ENCODE measurements around the gene ALOX12B. TPM values are rescaled to one million over a fixed set of nuclear protein-coding genes. Genes with fewer than 3 reads are reported as not detected.

ALOX12B gene
- total RNA-seq (2022; extraction: Qiagen RNA extraction): 1.1 to 1.6 TPM (median 1.3 TPM) in 5 replicates

GRCh38 chr17:8087075-8087951, at the start of gene ALOX12B:
ALOX12B (minus strand) TSS chr17:8087716; CDS start chr17:8087442, 274 bp downstream.

GRCh38 chr17:8123695-8124349, 36.3 kb upstream of the ALOX12B start, which contains the start of gene HES7:
HES7 (minus strand) TSS chr17:8124106; CDS start chr17:8124084, 22 bp downstream.

GRCh38 chr17:8117980-8118768, 30.7 kb upstream of the ALOX12B start, which contains the start of gene ALOXE3:
ALOXE3 (minus strand) TSS chr17:8118514; CDS start chr17:8117990, 524 bp downstream.

GRCh38 chr17:8038954-8039610, 48.4 kb downstream of the ALOX12B start, which contains the start of gene ALOX15B:
ALOX15B (plus strand) TSS chr17:8039059; CDS start chr17:8039156, 97 bp downstream.

Other genes starting within 250 kb of the ALOX12B start
- gene TMEM88, start 232.7 kb downstream of the ALOX12B start, total RNA-seq (2022; extraction: Qiagen RNA extraction): 0.16 to 1.2 TPM (median 0.64 TPM) in 5 replicates
- gene NAA38, start 230.2 kb downstream of the ALOX12B start, total RNA-seq (2022; extraction: Qiagen RNA extraction): 189 to 229 TPM (median 204 TPM) in 5 replicates
- gene CYB5D1, start 229.7 kb downstream of the ALOX12B start, total RNA-seq (2022; extraction: Qiagen RNA extraction): 20.9 to 22.7 TPM (median 21.7 TPM) in 5 replicates
- gene CHD3, start 198.9 kb downstream of the ALOX12B start, total RNA-seq (2022; extraction: Qiagen RNA extraction): 56.7 to 75.9 TPM (median 72.6 TPM) in 5 replicates
- 1.3 to 2.4 TPM (median 1.5 TPM) in 5 replicates for gene RNF227, start 171.4 kb downstream of the ALOX12B start, total RNA-seq (2022; extraction: Qiagen RNA extraction)
- gene KCNAB3, start 157.9 kb downstream of the ALOX12B start, total RNA-seq (2022; extraction: Qiagen RNA extraction): 1.2 to 3.0 TPM (median 2.5 TPM) in 5 replicates
- 295 to 368 TPM (median 319 TPM) in 5 replicates for gene TRAPPC1, start 155.8 kb downstream of the ALOX12B start, total RNA-seq (2022; extraction: Qiagen RNA extraction)
- 32.5 to 44.7 TPM (median 43.3 TPM) in 5 replicates for gene CNTROB, start 155.5 kb downstream of the ALOX12B start, total RNA-seq (2022; extraction: Qiagen RNA extraction)
- gene GUCY2D, start 85.1 kb downstream of the ALOX12B start, total RNA-seq (2022; extraction: Qiagen RNA extraction): 0.18 to 0.78 TPM (median 0.33 TPM) in 5 replicates
- gene ALOX15B, start 48.7 kb downstream of the ALOX12B start, total RNA-seq (2022; extraction: Qiagen RNA extraction): 0.26 to 0.46 TPM (median 0.42 TPM) in 5 replicates
- 6.0 to 10.3 TPM (median 7.6 TPM) in 5 replicates for gene ALOXE3, start 30.8 kb upstream of the ALOX12B start, total RNA-seq (2022; extraction: Qiagen RNA extraction)
- 2.3 to 4.9 TPM (median 3.7 TPM) in 5 replicates for gene HES7, start 36.4 kb upstream of the ALOX12B start, total RNA-seq (2022; extraction: Qiagen RNA extraction)
- 42.6 to 58.0 TPM (median 56.0 TPM) in 5 replicates for gene PER1, start 64.7 kb upstream of the ALOX12B start, total RNA-seq (2022; extraction: Qiagen RNA extraction)
- 23.6 to 32.3 TPM (median 29.5 TPM) in 5 replicates for gene VAMP2, start 75.2 kb upstream of the ALOX12B start, total RNA-seq (2022; extraction: Qiagen RNA extraction)
- gene TMEM107, start 88.7 kb upstream of the ALOX12B start, total RNA-seq (2022; extraction: Qiagen RNA extraction): 18.5 to 21.4 TPM (median 19.6 TPM) in 5 replicates
- 6.1 to 8.1 TPM (median 7.6 TPM) in 5 replicates for gene BORCS6, start 102.5 kb upstream of the ALOX12B start, total RNA-seq (2022; extraction: Qiagen RNA extraction)
- gene AURKB, start 122.9 kb upstream of the ALOX12B start, total RNA-seq (2022; extraction: Qiagen RNA extraction): 134 to 149 TPM (median 142 TPM) in 5 replicates
- 8.5 to 18.3 TPM (median 15.1 TPM) in 5 replicates for gene CTC1, start 160.3 kb upstream of the ALOX12B start, total RNA-seq (2022; extraction: Qiagen RNA extraction)
- 30.9 to 53.2 TPM (median 52.5 TPM) in 5 replicates for gene PFAS, start 161.6 kb upstream of the ALOX12B start, total RNA-seq (2022; extraction: Qiagen RNA extraction)
- 36.2 to 45.0 TPM (median 43.4 TPM) in 5 replicates for gene RANGRF, start 201.0 kb upstream of the ALOX12B start, total RNA-seq (2022; extraction: Qiagen RNA extraction)
- gene SLC25A35, start 207.7 kb upstream of the ALOX12B start, total RNA-seq (2022; extraction: Qiagen RNA extraction): 5.1 to 8.2 TPM (median 7.5 TPM) in 5 replicates
- gene ARHGEF15, start 222.5 kb upstream of the ALOX12B start, total RNA-seq (2022; extraction: Qiagen RNA extraction): not detected in 5 replicates

Data from A549 treated with dexamethasone at 1 μM for 4 hours (cell line).